ENCODE data around the gene TPPP2.

Gene TPPP2

GRCh38 chr14:21043974-21044618 is 14.1 kb downstream of the TPPP2 start:
- Histone ChIP-seq H3K4me1 (ENCODE audit: control insufficient read depth in 1 of 2, insufficient read depth in 1 of 2, low read depth in 1 of 2, low read length in 1 of 2) (no peaks in the 10 kb centered on the region), H3K4me3 (ENCODE audit: low read depth in 1 of 2, low read length in 1 of 2) (no peak overlapping the region), H3K27ac (no peak overlapping the region), H3K9me3 (no peaks in the 10 kb centered on the region), H3K27me3 (peaks cover 37% of the 10 kb centered on the region), H3K36me3 (no peaks in the 10 kb centered on the region)
- TF ChIP-seq CTCF (IDR thresholded peaks at IDR 0.05) = no peak

DNA sequence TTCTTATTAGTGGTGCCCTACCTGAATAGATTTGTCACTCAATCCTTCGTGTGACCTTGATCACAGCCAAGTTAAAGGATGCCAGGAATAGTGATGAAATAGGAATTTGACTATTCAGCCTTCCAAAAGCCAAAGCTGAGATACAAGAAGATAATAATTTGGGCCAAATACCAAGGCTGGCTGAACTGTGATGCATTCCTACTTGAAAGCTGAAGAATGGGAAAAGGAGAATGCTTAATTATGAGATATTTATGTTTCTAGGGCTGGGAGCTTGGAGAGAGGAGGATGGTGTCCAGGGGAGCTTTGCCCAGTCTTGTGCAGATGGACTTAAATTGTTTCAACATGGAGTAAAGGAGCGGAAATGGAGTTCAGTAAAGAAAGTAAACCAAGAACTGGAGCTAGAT is 17.4 kb downstream of the TPPP2 start:
- TF ChIP-seq CTCF (IDR thresholded peaks at IDR 0.05) = no peak
- Histone ChIP-seq H3K36me3 (no peaks in the 10 kb centered on the region), H3K9me3 (no peaks in the 10 kb centered on the region), H3K27me3 (peaks cover 26% of the 10 kb centered on the region), H3K4me1 (ENCODE audit: control insufficient read depth in 1 of 2, insufficient read depth in 1 of 2, low read depth in 1 of 2, low read length in 1 of 2) (no peaks in the 10 kb centered on the region), H3K4me3 (ENCODE audit: low read depth in 1 of 2, low read length in 1 of 2) (no peak overlapping the region), H3K27ac (no peak overlapping the region)

- no peaks in the 10 kb centered on the region for H3K9me3 ChIP-seq
- H3K4me1 ChIP-seq (ENCODE audit: control insufficient read depth in 1 of 2, insufficient read depth in 1 of 2, low read depth in 1 of 2, low read length in 1 of 2) = no peaks in the 10 kb centered on the region
- TF ChIP-seq CTCF (IDR thresholded peaks at IDR 0.05) = no peak
- no peak overlapping the region for H3K4me3 ChIP-seq (ENCODE audit: low read depth in 1 of 2, low read length in 1 of 2)
- H3K36me3 ChIP-seq = no peaks in the 10 kb centered on the region
- H3K27ac ChIP-seq = no peak overlapping the region
- peaks cover 16% of the 10 kb centered on the region for H3K27me3 ChIP-seq
Measured at GRCh38 chr14:21048638-21049037, 18.6 kb downstream of the TPPP2 start.

DNA sequence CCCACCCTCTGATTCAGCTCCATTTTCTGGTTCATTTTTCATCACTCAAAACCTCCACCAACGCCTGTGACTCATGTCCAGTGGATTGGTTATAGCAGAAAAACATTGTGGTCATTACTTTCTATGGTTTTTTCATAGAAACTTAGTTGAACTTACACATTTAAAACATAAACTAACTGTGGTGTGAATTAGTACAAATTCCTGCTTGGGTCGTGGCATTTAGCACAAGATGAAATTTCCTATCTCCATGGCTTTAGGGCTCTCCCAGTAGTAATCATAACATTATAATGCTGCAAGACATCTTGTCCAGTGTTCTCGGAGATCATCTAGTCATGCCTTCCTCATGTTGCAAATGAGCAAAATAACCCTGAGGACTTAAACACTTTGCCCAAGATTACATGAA is 19.3 kb downstream of the TPPP2 start:
- no peaks in the 10 kb centered on the region for H3K9me3 ChIP-seq
- H3K4me1 ChIP-seq (ENCODE audit: control insufficient read depth in 1 of 2, insufficient read depth in 1 of 2, low read depth in 1 of 2, low read length in 1 of 2) = no peaks in the 10 kb centered on the region
- TF ChIP-seq CTCF (IDR thresholded peaks at IDR 0.05) = no peak
- H3K27me3 ChIP-seq = peaks cover 10% of the 10 kb centered on the region
- H3K36me3 ChIP-seq = no peaks in the 10 kb centered on the region
- H3K27ac ChIP-seq = no peak overlapping the region
- no peak overlapping the region for H3K4me3 ChIP-seq (ENCODE audit: low read depth in 1 of 2, low read length in 1 of 2)

GRCh38 chr14:21050597-21050996 is 20.6 kb downstream of the TPPP2 start:
- H3K4me3 ChIP-seq (ENCODE audit: low read depth in 1 of 2, low read length in 1 of 2) = no peak overlapping the region
- no peaks in the 10 kb centered on the region for H3K4me1 ChIP-seq (ENCODE audit: control insufficient read depth in 1 of 2, insufficient read depth in 1 of 2, low read depth in 1 of 2, low read length in 1 of 2)
- TF ChIP-seq CTCF (IDR thresholded peaks at IDR 0.05) = no peak
- H3K27ac ChIP-seq = no peak overlapping the region
- H3K9me3 ChIP-seq = no peaks in the 10 kb centered on the region
- H3K27me3 ChIP-seq = no peaks in the 10 kb centered on the region
- no peaks in the 10 kb centered on the region for H3K36me3 ChIP-seq

Measured in neutrophil (primary cell).